Measurements from ENCODE around the gene ECSCR. TPM values are rescaled to one million over a fixed set of nuclear protein-coding genes. Genes with fewer than 3 reads are reported as not detected.
"Not testable (repeated sequence)": the region's sequence is repeated elsewhere in the genome, so short reads cannot be mapped to it uniquely, and the experiment has no call there.

The ECSCR gene
- total RNA-seq, 1 donor from 2014 or later = 0.76 TPM

DNA sequence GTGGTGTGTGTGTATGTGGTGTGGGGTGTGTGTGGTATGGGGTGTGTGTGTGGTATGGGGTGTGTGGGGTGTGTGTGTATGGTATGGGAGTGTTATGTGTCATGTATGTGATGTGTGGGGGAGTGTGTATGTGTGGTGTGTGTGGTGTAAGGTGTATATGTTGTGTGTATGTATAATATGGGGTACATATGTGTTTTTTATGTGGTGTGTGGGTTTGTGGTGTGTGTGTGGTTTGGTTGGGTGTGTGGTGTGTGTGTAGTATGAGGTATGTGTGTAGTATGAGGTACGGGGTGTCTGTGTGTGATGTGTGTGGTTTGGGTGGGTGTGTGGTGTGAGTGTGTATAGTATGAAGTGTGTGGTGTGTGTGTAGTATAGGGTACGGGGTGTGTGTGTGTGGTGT lies 11.4 kb downstream of the ECSCR start:
- intact Hi-C loops (cut with micrococcal nuclease) = no loop called here

DNA sequence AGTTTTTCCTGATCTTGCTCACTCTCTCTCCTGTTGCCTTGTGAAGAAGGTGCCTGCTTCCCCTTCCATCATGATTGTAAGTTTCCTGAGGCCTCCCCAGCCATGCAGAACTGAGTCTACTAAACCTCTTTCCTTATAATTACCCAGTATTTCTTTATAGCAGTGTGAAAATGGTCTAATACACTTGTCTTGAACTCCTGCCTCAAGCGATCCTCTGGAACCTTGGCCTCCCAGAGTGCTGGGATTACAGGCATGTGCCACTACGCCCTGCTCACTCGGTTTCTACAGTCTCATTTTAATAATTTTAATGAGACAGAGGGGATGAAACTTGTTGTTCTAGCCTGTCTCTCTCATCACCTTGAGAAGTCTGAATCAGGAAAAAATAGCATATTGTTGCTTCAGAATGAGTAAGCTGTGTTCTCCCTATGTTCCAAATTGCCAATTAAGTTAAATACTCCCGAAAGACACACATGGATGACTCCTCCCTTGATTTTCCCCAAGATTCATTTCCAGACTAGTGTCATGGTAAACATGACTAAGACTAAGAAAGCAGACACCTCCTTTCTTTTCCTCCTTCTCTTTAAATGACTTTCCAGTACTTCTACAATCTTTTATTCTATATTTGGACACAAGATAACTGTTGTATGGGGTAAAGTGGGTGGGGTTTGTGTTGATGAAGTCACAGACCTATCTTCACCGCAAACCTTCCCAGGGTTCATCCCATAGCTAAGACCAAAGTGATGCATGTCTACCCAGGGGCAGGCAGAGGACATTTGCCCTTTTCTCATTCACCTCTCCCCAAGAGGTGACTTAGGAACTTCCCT lies 15.4 kb downstream of the ECSCR start:
- intact Hi-C loops (cut with micrococcal nuclease) = loop anchor here (1.0 kb wide), 2 partner anchors 8 to 11 kb away; partner anchors contain the start of gene DNAJC18

DNA sequence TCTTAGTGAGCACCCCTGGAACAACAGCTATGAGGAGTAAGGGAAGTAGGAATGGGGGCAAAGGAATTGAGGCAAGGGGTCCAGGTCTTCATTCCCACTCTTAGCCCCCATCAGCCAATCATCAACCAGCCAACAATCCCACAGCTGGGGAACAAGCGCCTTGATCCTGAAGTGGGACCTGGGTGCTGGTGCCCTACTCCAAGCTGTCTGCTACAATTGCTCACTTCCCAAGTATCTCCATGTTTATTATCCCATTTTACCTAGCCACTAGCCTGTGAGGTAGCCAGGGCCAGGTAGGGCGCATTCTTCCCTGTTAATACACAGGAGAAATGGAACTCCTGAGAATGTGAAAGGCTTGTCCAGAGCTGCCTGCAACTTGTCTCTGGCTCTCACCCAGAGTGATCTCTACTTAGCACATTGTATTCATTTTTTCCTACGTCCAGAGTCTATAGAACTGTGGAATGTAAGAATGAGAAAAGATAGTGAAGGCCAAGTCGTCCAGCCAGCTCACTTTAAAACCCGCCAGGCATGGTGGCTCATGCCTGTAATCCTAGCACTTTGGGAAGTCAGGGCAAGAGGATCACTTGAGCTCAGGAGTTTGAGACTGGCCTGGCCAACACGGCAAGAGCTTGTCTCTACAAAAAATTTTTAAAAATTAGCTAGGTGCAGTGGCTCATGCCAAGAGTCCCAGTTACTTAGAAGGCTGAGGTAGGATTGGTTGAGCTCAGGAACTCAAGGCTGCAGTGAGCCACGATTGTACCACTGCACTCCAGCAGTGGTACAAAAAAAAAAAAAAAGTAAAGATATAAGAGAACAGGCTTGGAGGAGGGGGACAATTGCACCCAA lies 17.0 kb downstream of the ECSCR start:
- intact Hi-C loops (cut with micrococcal nuclease) = no loop called here

DNA sequence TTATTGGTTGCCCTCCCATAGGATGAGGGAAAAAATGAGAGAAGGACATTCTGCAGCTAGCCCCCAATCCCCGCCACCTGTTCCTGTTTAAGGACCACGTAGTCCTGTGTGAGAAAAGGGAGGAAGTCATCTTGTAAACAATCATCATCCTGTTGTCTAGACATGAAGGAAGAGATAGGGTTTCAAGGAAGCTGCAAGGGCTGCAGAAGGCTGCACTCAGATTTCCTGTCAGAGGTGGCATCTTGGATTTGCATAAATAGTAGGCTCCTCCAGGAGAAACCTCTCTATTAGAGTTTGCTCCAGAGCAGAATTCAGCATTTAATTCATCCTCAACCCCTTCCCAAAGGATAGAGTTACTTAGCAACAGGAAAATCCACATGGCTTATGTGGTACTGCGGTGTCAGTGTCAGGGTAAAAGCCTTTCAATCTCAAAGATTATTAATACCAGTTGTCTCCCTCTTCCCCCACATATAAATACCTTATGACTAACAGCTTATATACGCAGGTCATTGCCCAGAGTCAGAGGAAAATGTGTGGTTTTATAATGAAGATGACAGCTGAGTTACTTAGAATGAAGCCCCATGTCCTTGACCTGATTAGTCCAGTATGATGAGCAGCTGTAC lies 18.6 kb downstream of the ECSCR start:
- intact Hi-C loops (cut with micrococcal nuclease) = no loop called here

GRCh38 chr5:139440416-139440815 lies 22.1 kb downstream of the ECSCR start:
- intact Hi-C loops (cut with micrococcal nuclease) = not testable (repeated sequence)

- intact Hi-C loops (cut with micrococcal nuclease) = loop anchor here (1.0 to 5.0 kb wide), 16 partner anchors 8 to 1125 kb away; partner anchors contain the start of genes ANKHD1, APBB3, HSPA9 and SLC35A4
These were observed 23.3 kb downstream of the ECSCR start, which contains the start of gene DNAJC18 for GRCh38 chr5:139439013-139439903. DNAJC18 (minus strand) TSS chr5:139439525; CDS start chr5:139439445, 80 bp downstream.

DNA sequence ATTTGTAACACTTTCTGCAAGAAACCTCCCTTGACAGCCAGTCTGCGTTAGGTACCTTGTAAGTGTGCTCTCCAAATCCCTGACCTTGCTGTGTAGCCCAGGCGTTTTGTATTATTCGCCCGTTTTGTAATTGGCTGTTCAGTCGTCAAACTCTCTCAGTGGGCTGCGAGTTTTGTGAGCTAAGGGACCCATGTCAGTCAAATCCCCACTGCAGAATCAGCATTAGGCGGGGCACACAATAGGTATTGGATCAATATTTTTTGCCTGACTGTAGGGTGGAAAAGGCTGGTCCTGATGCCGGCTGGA lies 23.9 kb downstream of the ECSCR start:
- intact Hi-C loops (cut with micrococcal nuclease) = loop anchor here (1.0 to 5.0 kb wide), 16 partner anchors 9 to 1126 kb away; partner anchors contain the start of genes ANKHD1, APBB3, HSPA9 and SLC35A4

DNA sequence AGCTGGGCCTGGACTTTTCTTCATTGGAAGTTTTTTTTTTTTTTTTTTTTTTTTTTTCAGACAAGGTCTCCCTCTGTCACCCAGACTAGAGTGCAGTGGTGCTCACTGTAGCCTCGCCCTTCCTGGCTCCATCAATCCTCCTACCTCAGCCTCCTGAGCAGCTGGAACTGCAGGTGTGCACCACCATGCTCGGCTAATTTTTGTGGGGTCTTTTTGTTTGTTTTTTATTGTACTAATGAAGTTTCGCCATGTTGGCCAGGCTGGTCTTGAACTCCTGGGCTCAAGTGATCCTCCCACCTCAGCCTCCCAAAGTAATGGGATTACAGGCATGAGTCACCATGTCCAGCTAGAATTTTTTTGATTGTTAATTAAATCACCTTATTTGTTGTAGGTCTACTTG lies 26.9 kb downstream of the ECSCR start:
- intact Hi-C loops (cut with micrococcal nuclease) = loop anchor here (5.0 kb wide), 1 partner anchor 202 kb away; no protein-coding TSS in a partner anchor

DNA sequence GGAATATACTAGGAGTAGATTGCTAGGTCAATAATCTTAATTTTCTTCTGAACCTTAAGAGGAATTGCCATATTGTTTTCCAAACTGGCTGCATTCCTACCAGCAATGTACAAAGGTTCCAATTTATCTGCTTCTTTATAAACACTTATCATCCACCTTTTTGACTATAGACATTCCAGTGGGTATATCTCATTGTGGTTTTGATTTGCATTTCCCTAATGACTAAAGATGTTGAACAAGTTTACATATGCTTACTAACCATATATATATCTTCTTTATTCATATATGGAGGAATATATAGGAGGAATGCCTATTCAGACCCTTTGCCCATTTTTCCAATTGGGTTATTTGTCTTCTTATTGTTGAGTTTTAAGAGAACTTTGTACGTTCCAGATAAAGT lies 30.8 kb downstream of the ECSCR start:
- intact Hi-C loops (cut with micrococcal nuclease) = no loop called here

GRCh38 chr5:139430015-139430414 lies 32.5 kb downstream of the ECSCR start:
- intact Hi-C loops (cut with micrococcal nuclease) = no loop called here

DNA sequence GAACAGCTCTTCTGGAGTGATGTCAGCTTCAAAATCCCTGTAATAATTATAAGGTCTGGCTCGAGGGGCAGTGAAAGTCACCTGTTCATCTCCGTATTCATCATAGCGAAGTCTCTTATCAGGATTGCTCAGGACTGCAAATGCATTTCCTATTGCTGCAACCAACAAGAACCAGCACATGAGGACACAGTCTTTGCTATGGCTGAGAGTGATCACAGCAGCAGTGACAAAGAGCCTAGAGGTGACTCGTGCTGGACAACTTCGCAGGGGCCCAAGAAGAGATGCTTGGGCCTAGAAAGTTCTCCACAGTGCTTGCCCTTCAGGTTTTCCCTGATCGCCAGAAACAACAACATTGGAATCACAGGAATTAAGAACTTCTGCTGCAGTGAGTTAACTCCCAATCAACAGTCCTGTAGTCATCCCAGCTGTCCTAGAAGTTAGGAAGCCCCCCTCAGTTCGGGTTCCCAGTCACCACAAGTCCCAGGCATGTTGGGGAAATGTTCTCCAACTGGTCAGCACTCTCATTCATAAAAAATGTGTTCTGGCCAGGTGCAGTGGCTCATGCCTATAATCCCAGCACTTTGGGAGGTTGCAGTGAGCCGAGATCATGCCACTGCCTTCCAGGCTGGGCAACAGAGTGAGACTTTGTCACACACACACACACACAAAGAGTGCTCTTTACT lies 36.2 kb downstream of the ECSCR start:
- intact Hi-C loops (cut with micrococcal nuclease) = no loop called here

DNA sequence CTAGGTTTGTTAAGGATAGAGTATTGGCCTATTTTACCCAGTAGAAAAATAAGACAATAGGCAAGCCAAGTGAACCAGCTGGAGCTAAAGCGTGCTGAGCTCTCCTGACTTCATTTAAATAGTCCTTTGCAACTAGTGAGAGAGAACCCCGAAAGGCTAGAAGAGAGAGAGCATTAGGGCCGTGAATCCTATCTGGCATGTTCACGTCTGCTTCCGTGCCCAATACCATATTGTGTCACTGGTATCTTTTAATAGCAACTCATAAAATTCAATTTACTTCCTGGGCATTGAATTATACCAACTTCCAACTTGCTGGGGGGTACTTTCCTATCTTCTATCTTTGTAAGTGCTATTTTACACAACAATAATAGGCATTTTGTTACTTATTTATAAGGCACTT lies 37.0 kb downstream of the ECSCR start:
- intact Hi-C loops (cut with micrococcal nuclease) = no loop called here

DNA sequence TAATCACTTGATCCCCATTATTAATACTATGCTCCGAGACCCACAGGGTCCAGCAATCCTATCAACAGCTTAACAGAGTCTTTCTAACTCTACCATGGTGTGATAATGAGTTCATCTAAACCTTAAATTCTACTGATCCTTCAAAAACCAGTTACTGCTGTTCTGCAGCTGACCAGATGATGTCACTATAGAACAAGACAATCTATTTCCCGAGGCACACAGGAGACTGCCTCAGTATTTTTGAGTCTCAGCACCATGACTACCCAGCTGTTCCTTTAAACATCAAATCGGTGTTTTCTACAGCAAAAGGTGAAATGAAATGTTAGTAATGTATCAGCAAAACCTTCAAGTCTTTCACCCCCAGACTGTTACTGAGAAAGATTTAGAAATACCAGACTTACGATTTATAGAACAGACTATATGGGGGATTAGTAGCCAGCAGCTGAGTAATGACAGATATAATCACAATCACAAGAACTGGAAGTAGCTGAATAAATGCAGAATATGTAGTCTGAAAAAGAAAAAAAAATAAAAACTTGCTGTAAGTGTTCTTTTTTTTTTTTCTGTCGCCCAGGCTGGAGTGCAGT lies 40.1 kb downstream of the ECSCR start:
- intact Hi-C loops (cut with micrococcal nuclease) = loop anchor here (1.0 kb wide), 10 partner anchors 17 to 343 kb away; partner anchors contain the start of genes DNAJC18, STING1 and UBE2D2

DNA sequence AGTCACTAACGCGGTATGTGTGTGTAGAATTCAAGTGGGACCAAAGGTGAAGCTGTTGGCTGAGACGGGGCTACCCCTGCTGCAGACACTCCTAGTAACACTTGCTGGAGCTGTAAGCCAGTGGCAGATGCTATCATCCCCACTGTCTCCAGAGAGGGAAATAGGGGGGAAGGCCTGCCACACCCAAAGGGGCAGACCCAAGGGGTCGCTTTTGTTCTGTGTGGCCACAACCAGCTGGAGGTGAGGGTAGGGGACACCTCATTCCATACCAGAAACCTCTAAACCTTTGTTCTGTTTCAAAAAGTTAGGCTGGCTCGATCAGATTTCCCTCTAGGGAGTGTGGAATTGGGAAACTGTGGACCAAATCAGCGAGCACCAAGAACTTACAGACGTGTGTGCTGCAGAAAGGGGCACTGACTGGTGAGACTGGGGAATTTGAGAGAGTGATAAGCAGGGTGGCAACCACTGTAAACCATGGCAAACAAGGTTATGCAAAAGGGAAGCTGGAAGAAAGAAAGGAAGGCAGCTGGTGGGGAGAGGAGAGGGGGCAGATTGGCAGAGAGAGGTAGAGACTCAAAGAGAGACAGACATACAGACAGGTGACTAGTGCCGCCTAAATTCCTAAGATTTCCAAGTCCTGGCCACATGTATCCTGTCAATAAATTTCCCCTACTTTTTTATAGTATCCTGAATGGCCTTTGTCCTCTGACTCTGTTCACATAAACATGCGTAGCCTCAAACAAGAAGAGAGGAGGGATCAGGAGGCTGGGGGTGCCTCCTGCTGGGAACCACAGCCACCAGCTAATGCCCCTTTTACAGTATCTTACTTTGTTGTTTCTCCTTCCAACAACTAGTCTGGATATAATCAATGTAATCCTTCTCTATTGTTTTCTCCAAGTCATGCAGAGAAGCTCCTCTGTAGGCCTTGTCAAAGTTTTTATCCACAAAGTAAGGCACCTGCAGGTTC lies 43.0 kb downstream of the ECSCR start:
- intact Hi-C loops (cut with micrococcal nuclease) = no loop called here

DNA sequence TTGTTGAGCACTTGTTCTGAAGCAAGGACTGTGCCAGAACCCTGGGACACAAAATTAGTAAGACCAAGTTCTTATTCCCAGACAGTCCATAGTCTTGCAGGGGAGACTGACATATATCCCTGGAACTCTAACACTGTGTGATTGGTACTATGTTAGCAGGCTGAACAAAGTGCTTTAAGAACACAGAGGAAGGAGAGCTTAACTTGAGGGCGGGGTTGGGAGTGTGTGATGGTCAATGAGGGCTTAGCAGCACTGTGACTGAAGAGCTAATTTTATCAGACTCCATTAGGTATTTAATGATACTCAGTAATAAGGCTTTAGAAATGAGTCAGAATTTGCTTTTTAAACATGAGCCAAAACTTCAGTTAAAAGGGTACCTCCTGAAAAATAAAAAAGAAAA lies 43.8 kb downstream of the ECSCR start:
- intact Hi-C loops (cut with micrococcal nuclease) = no loop called here

GRCh38 chr5:139417214-139417613 lies 45.3 kb downstream of the ECSCR start:
- intact Hi-C loops (cut with micrococcal nuclease) = no loop called here

- intact Hi-C loops (cut with micrococcal nuclease) = no loop called here
These were observed 45.9 kb downstream of the ECSCR start for GRCh38 chr5:139416651-139417050.

- intact Hi-C loops (cut with micrococcal nuclease) = loop anchor here (2.0 kb wide), 2 partner anchors 221 to 349 kb away; no protein-coding TSS in a partner anchor
These were observed 46.7 kb downstream of the ECSCR start for GRCh38 chr5:139415869-139416268.

Measured in T-helper 1 cell treated with Interleukin-12 subunit alpha and Interleukin-12 subunit beta and Interleukin-4 antibody, amounts not matched to agents 30 ng/mL and 1 ng/mL, for 36 hours (primary cell).